ENCODE results near the gene CD6. TPM values are rescaled to one million over a fixed set of nuclear protein-coding genes. Genes with fewer than 3 reads are reported as not detected.

Gene CD6
- total RNA-seq, 6 experiments from 2014 or later: 0.29 to 2.4 (median 0.52) TPM

- DNase-seq: peak in 1 of 3 donors; percentile 40
- Histone ChIP-seq H3K4me3 (no peak overlapping the region), H3K27me3 (no peaks in the 10 kb centered on the region), H3K4me1 (no peaks in the 10 kb centered on the region), H3K9me3 (no peaks in the 10 kb centered on the region), H3K36me3 (no peaks in the 10 kb centered on the region), H3K27ac (no peak overlapping the region)
- ATAC-seq: peak; percentile 18 to 37 (median 24)
- no peak for TF ChIP-seq POLR2A (IDR thresholded peaks at IDR 0.05)
- no peak for TF ChIP-seq CTCF (IDR thresholded peaks at IDR 0.05)
- intact Hi-C loops (cut with DNase I): no loop called here
- WGBS (ENCODE audit: insufficient coverage, low coverage, low lambda C conversion rate, missing lambda C conversion rate): 23% methylated on average over 7 of the region's 14 CpGs
Observed at GRCh38 chr11:61021661-61022212, 50.3 kb downstream of the CD6 start.

DNA sequence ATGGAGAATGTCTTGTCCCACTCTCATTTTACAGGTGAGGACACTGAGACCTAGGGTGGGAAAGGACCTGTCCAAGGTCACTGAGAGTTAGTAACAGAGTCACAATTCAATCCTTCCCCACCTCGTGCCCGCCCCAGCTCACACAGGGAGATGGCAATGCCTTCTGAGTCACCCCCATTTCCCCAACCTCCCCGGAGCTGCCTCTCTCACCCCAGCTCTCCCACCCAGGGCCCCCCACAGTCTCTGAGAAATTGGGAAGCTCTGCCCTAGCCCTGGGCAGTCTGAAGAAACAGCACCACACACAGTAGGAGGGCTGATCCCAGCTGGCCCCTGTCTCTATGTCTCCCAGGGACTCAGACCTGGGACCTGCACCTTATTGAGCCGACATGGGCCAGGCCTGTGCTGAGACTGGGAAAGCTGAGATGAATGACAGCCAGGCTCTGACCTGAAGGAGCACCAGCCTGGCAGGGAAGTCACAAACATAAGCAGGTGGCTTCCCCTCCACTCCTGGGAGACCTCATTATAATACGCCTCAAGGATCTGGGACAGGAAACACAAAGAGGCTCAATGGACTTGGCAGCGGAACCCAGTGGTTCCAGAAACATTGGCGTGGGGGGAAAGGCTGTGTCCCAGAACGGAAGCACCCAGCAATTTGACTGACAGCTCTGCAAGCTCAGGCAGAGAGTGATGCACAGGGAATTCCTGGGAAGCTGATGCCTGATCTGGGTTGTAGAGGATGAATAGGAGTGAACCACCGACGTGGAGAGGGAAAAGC, 51.0 kb downstream of the CD6 start:
- Histone ChIP-seq H3K27ac (no peak overlapping the region), H3K27me3 (no peaks in the 10 kb centered on the region), H3K4me1 (no peaks in the 10 kb centered on the region), H3K9me3 (no peaks in the 10 kb centered on the region), H3K4me3 (no peak overlapping the region), H3K36me3 (no peaks in the 10 kb centered on the region)
- intact Hi-C loops (cut with DNase I): no loop called here
- no peak for DNase-seq
- 33% methylated on average over 6 of the region's 10 CpGs for WGBS (ENCODE audit: insufficient coverage, low coverage, low lambda C conversion rate, missing lambda C conversion rate)
- ATAC-seq: no peak
- TF ChIP-seq CTCF (IDR thresholded peaks at IDR 0.05) (no peak), POLR2A (IDR thresholded peaks at IDR 0.05) (no peak)

DNA sequence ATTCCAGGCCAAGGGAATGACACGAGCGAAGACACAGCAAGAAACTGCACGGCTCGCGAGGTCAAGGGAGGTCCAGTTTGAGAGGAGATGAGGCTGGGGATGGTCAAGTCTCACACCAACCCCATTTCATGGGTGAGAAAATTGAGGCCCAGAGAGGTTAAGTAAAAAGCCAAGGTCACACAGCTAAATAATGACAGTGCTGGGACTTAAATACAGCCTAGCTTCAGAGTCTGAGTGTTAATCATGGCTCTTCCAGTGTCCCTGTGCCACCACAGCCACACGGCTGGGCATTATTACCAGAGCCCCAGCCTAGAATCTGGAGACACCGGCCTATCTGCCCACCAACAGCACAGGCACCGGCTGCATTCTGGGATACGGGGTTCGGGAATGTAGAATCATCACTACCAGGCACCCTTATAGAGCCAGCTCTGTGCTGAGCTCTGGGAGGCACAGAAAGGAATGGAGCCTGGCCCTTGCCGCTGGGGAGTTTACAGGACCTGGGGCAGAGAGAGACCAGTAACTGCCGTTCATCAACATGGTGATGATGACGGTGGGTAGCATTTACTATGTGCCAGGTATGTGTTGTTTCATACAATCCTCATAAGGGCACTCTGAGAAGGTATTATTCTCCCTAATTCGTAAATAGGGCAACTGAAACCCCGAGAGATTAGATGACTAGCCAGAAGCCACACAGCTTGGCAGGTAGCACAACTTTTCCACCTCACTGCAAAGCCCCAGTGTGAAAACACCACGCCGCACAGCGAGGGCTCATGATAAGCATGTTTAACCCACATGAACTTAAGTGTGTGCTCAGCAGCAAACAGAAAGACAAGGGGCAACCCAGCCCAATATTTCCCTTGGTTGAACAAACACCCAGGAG, 51.8 kb downstream of the CD6 start:
- Histone ChIP-seq H3K4me1 (no peaks in the 10 kb centered on the region), H3K4me3 (no peak overlapping the region), H3K9me3 (no peaks in the 10 kb centered on the region), H3K36me3 (no peaks in the 10 kb centered on the region), H3K27me3 (no peaks in the 10 kb centered on the region), H3K27ac (no peak overlapping the region)
- DNase-seq (no peak), ATAC-seq (no peak)
- intact Hi-C loops (cut with DNase I): no loop called here
- TF ChIP-seq CTCF (IDR thresholded peaks at IDR 0.05) (no peak), POLR2A (IDR thresholded peaks at IDR 0.05) (no peak)
- 48% methylated on average over 13 of the region's 18 CpGs for WGBS (ENCODE audit: insufficient coverage, low coverage, low lambda C conversion rate, missing lambda C conversion rate)

GRCh38 chr11:61023966-61024295, 52.5 kb downstream of the CD6 start:
- no peaks in the 10 kb centered on the region for H3K36me3 ChIP-seq
- no peak for ATAC-seq
- DNase-seq: no peak
- no peaks in the 10 kb centered on the region for H3K9me3 ChIP-seq
- H3K4me1 ChIP-seq: no peaks in the 10 kb centered on the region
- WGBS (ENCODE audit: insufficient coverage, low coverage, low lambda C conversion rate, missing lambda C conversion rate): 11% methylated on average over 5 of the region's 5 CpGs
- TF ChIP-seq POLR2A (IDR thresholded peaks at IDR 0.05): no peak
- no peak for TF ChIP-seq CTCF (IDR thresholded peaks at IDR 0.05)
- H3K27ac ChIP-seq: no peak overlapping the region
- H3K4me3 ChIP-seq: no peak overlapping the region
- intact Hi-C loops (cut with DNase I): no loop called here
- no peaks in the 10 kb centered on the region for H3K27me3 ChIP-seq

Data from right lobe of liver (tissue), 6 donors.